HG02885 (cell line): ENCODE results near the gene CDC25B.

Experiments
- ATAC-seq: cut with Tn5 transposase; IDR thresholded peaks from one replicate; pipeline ENCODE4 v1.9.1; 2021; ENCODE audit warnings: mild to moderate bottlenecking; ENCODE audit not compliant: unreplicated experiment, poor library complexity

CDC25B gene

DNA sequence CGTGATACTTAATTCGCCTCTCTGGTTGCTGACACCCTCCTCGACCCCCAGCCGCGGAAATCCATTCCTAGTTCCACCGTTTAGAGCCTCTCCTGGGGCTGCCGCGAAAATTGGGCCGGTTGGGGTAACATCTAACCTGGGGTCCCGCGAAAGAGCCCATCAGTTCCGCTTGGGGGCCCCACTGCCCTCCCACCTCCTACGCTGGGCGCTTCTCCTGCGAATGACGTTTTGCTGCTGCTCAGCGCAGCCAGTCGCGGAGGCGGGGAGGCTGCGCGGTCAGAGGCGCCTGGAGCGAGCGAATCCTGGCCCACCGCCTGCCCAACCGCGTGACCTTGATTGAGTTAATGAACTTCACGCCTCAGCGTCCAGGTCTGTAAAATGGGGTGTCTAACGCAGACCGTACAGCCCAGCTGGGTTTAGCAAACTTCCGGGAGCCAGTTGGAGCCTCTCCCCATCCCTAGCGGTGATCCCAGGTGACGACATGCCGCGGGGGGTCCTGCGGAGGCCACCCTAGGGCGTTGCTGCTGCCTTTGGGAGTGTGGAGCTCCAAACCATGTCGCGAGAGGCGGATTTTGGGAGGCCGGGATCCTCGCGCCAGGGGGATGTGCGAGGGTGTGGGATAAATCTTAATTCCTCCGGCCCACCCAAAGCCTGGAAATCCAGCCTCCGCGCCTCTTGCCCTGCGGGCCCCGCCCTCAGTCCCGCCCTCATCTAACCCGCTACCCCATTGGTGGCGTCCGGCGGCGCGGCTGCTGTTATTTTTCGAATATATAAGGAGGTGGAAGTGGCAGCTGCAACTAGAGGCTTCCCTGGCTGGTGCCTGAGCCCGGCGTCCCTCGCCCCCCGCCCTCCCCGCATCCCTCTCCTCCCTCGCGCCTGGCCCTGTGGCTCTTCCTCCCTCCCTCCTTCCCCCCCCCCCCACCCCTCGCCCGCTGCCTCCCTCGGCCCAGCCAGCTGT lies at the start of gene CDC25B:
Gene CDC25B, plus strand, starts transcription at position 800 of the 958 bp plus-strand sequence. CDS start 222 bp downstream, outside the sequence.
- peak; percentile 78 for ATAC-seq

DNA sequence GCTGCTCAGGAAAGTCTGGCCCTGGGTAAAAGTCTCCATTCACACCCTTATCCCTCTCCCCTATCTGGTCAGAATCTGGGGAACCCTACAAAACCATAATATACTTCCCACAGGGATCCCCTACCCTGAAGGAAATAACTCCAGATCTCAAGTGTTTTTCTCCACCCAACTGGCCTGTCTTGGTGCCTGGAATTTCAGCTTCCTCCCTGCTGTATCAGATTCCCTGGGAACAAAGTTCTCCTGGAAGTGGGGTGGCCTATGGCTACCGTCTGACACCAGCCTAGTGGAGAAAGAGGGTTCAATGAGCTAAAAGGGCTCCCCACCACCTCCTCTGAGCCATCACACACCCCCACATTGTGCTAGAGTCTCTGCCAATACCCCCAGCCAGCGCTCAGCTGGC lies 48.6 kb upstream of the CDC25B start:
- no peak for ATAC-seq

DNA sequence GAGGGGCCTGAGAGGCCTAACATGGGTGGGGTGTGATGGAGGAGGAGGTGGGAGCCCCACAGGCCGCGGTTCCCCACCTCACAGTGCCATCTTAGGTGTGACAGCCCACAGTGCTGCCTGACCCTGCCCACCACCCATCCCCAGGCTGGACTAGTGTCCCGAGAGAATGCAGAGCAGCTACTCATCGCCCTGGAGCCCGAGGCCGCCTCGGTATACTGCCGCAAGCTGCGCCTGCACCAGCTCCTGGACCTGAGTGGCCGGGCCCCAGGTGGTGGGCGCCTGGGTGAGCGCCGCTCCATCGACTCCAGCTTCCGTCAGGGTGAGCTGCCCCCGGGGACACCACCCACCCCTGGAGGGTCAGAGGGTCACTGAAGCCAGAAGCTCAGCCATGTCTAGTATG lies 48.0 kb upstream of the CDC25B start:
- no peak for ATAC-seq

DNA sequence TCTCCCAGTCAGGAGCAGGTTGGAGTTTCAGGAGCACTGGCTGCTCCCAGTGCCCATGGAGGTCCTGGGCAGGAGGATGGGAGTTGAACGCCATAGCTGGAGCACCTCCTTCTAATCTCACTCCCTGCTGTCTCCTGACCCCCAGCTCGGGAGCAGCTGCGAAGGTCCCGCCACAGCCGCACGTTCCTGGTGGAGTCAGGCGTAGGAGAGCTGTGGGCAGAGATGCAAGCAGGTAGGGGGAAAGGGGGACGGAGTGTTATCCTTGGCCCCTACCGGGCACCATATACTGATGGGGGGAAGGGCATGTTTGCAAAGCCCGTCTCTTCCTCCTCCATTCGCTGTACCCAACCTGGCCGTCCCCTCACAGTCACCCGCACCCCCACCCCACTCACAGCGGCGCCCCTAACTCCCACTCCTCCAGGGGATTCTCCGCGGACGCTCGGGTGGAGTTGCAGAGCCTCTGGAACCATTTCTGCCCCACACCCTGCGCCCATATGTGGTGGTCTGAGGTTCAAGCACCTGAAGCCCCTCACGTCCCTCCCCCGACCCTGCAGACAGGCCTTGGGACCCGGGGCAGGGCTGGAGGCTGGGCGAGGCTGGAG lies 46.9 kb upstream of the CDC25B start:
- no peak for ATAC-seq

DNA sequence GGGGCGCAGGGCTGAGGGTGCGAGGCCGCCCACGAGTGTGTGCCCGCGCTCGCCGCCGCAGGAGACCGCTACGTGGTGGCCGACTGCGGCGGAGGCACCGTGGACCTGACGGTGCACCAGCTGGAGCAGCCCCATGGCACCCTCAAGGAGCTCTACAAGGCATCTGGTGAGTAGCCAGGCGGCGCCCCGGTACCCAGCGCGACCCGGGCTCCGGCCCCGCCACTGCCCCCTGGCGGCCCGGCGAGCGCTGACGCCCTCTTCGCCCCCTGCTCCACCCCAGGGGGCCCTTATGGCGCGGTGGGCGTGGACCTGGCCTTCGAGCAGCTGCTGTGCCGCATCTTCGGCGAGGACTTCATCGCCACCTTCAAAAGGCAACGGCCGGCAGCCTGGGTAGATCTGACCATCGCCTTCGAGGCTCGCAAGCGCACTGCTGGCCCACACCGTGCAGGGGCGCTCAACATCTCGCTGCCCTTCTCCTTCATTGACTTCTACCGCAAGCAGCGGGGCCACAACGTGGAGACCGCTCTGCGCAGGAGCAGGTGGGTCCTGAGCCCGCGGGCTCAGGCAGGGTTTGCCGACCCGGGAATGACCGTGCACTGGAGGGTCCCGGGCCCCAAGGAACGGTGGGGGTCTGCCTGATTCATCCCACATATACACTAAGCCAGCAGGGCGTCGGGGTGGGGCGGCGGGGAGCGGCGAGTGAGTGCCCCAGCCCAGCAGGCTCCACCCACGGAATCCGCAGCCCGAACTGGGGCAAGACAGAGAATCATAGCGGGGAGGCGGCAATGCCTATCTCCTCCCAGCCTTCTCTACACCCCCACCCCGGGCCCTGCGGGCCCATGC lies 46.2 kb upstream of the CDC25B start:
- ATAC-seq, result no peak

DNA sequence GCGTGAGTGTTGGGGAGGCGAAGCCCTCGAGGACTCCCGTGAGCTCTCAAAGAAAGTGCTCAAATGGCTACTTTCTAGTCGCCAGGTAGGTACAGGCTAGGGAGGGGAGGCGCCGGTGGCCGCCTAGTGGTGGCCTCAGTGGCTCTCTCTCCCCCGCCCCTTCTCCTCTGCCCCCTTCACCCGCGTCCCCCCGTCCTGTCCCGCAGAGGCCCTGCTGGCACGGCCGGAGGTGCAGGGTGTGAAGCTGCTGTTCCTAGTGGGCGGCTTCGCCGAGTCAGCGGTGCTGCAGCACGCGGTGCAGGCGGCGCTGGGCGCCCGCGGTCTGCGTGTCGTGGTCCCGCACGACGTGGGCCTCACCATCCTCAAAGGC lies 44.8 kb upstream of the CDC25B start:
- no peak for ATAC-seq

- ATAC-seq, result no peak
These were observed 44.3 kb upstream of the CDC25B start for GRCh38 chr20:3751675-3752385.

- ATAC-seq, result no peak
These were observed 43.7 kb upstream of the CDC25B start for GRCh38 chr20:3752386-3752759.

- no peak for ATAC-seq
These were observed 43.0 kb upstream of the CDC25B start for GRCh38 chr20:3753098-3753497.

DNA sequence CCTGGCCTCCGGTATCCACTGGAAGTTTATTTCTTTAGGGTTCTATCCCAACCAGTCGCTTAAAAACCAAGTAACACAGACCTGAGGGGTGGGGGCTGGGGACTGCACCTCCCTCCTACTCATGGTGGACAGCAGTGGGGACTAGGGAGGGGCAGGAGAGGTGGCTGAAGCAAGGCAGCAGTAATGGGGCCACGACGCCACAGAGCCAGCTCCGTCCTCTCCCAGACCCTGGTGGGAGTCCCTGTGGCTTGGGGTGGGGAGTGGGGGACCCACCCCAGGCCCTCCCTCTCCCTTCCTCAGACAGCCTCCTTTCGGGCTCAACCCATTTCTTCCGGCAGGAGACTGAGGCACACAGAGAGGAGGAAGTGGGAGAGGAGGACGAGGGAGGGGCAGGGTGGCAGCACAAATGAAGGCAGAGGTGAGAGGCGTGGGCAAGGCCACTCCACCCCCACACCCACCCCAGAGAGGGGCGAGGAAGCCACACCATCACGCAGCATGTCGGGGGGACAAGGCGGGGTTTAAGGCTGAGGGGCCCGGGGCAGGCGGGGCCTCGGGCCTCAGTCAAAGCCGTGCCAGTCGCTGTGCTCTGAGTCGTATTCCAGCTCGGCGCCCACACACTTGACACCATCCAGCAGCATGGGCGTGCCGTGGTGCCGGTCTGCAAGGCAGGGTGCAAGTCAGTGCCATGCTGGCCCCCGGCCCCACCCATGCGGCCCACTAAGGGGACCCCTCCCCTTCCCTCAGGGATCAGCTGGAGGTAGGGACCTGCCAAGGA lies 42.4 kb upstream of the CDC25B start:
- no peak for ATAC-seq

GRCh38 chr20:3754276-3754630 lies 41.9 kb upstream of the CDC25B start:
- ATAC-seq, result no peak

DNA sequence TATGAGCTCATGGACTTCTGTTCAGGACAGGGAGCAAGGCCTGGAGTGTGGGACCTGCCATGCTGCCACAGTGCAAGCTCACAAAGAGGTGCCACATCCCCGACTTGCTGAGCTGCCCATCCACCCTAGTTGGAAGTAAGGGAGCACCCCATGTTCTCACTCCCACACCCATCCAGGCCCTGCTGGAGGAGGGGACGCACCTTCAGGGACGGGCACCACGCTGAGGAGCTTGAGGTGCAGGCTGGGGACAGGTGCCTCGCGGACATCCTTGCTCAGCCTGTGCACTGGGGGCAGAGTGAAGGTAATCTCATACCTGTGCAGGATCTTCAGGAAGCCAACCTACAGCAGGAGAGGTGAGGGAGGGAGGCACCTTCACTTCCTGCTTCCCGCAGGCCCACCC lies 40.8 kb upstream of the CDC25B start:
- ATAC-seq, result no peak

- no peak for ATAC-seq
These were observed 40.2 kb upstream of the CDC25B start for GRCh38 chr20:3755814-3756480.

DNA sequence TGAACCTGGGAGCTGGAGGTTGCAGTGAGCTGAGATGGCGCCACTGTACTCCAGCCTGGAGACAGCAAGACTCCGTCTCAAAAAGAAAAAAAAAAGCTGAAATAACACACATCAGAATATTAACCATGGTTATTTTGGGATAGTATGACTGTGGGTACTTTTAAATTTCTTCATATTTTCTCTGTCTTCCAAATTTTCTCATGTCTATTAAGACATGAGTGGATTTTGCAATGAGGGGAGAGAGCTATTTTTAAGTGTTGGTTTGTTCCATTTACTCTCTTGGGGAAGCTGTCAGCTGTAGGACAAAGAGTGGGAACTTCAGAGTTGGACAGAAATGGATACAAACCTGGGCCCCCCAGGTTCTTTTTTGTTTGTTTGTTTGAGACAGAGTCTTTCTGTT lies 38.8 kb upstream of the CDC25B start:
- no peak for ATAC-seq

DNA sequence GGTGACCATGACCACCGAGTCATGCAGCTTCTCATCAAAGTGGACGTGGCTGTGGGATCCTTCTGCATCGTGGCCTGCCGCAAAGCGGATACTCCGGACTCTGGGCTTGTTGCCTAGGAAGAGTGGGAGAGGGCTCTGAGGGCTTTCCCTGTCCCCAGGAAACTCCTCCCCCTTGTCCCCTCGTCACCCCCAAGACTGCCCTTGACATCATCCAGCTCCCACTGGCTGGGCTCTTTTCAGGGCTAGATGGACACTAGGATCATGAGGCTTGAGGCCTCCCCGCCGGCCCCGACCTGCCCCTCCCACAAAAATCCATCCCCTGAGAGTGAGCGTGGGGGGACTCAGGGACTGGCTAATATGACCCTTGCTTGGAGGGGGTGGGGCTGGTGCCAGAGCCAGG lies 37.5 kb upstream of the CDC25B start:
- ATAC-seq, result no peak

DNA sequence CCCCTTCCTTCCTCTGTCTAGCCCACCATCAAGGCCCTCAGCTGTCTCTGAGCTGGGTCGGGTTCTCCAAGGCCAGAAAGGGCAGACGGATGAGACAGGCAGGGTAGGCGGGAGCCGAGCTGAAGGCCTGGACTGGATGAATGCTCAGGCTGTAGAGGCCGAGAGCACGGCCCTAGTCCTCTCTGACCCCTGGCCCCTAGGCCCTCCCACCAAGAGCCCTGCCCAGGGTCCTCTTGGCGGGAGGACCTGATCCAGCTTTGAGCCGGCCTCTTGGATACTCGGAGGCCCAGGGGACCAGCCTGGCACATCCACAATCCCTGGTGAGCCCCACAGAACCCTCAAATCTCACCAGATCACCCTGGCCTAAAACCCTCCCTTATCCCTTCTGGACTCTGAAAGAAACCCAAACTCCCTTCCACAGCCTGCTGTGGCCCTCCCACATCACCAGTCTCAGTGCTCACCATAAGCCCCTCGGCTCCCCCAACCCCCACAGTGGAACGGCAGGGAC lies 36.7 kb upstream of the CDC25B start:
- no peak for ATAC-seq

GRCh38 chr20:3759884-3760283 lies 36.2 kb upstream of the CDC25B start:
- no peak for ATAC-seq

DNA sequence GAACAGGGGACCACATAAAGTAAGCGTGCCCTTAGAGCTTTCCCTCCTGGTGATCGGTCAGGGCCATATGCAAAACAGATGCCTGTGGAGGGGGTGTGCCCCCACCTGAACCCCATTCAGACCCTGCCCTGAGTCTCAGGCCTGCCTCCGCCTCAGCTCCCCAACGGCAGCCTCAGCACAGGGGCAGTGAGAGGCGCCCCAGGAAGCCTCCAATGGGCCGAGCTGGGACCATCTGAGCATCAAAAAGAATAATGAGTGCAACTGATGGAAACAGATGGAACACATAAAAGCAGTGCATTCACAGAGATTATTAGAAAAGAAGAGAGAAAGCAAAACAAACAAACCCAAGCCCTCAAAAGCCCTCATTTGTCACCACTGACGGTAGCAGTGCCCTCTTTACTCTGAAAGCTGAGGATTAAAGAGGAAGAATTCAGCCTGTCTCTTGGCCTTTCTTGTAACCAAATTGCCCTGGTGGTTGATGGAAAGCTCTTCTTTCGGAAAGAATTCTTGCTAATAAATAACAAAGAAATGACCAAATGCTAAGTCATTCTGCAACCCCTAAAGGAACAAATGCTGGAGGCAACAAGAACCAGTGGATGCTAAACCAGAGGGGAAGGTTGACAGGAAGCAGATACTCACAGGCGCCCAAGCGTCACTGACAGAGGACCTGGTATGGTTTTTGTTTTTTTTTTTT lies 35.3 kb upstream of the CDC25B start:
- ATAC-seq, result no peak
